G401.6 (cell line): ENCODE measurements around the gene LAMC3.
"Not testable (repeated sequence)": the region's sequence is repeated elsewhere in the genome, so short reads cannot be mapped to it uniquely, and the experiment has no call there.

Experiments
- FAIRE-seq: peaks from 2 replicates; lab custom pipeline; 2012; peaks lifted over from hg19 to GRCh38; lab: Jason Lieb, UNC

LAMC3 gene

DNA sequence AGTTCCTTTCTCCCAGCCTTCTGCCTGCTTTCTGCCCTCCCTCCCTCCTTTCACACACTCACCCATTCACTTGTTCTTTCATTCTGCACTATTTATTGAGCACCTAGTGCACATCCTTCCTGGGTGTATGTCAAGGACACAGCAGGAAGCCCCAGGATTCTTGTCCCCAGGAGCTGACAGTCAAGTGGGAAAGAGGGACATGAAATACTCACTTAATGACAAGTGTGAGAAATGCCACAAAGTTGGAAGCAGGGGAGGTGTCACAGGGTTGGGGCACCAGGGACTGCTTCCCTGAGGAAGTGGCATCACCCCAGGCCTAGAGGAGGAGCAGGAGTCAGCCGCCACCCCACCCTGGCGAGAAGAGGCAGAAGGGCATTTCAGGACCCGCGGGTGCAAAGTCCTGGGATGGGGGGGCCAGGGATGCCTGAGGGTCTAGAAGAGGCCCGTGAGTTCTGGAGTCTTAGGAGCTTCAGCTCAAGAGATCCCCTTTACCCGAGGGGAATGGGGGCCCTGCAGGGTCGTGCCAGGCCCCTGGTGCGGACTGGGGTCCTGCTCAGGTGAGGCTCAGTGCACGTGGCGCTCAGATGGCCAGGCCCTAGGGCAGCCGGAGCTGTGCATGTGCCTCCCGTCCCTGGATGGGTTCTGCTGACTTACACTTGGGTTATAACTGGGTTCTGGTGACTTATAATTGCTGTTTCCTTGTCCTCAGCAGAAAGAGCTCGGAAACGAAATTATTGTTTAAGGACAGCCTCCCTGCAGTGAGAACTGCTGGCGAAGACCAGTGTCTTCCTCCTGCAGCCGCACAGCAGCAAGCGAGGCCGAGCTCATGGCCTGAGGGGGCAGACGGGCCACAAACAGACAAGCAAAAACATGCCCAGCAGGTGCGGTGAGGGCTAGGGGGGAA, 16.9 kb upstream of the LAMC3 start:
- no peak for FAIRE-seq

DNA sequence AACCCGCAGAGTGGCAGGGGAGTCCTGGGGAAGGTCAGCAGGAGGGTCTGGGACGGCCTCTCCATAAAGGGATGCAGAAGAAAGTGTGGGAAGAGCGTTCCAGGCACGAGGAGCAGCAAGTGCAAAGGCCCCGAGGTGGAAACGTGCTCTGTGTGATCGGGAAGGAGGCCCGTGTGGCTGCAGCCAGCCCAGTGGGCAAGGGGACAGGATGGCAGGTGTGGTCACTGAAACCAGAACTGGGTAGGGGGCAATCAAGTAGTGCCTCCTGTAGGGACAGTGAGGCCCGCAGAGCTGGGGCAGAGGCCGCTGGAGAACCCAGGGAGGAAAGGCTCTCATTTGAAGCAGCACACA, 16.3 kb upstream of the LAMC3 start:
- FAIRE-seq: no peak

DNA sequence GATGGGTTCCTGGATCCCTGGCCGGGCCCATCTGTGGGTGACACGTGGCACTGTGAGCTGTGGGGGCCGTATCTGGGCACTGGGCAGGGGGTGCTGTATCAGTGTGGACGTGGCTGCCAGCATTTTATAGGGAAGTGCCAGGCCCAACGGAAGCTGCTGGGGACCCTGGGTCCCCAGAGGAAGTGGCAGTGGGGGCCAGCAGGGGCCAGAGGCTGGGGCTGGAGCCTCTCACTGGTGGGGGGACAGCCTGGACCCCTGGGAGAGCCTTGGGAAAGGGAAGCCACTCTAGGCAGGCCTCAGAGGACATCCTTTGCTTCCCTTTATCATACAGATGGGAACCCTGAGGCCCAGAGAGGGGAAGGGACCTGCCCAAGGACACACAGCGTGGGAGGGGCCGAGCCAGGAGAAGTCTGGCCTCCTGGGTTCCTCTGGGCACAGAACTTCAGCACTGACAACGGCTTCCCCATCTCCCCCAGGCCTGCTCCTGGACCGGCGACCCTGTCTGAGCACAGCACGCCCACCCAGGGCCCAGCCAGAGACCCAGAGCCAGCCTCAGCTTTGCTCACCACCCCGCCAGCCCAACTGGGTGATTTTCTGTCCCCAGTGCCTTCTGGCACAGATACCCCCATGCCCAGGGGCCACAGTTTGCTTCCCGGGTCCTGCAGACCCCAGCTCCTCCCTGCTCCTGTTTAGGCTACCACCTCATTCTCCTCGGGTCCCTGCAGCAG, 15.5 kb upstream of the LAMC3 start:
- no peak for FAIRE-seq

DNA sequence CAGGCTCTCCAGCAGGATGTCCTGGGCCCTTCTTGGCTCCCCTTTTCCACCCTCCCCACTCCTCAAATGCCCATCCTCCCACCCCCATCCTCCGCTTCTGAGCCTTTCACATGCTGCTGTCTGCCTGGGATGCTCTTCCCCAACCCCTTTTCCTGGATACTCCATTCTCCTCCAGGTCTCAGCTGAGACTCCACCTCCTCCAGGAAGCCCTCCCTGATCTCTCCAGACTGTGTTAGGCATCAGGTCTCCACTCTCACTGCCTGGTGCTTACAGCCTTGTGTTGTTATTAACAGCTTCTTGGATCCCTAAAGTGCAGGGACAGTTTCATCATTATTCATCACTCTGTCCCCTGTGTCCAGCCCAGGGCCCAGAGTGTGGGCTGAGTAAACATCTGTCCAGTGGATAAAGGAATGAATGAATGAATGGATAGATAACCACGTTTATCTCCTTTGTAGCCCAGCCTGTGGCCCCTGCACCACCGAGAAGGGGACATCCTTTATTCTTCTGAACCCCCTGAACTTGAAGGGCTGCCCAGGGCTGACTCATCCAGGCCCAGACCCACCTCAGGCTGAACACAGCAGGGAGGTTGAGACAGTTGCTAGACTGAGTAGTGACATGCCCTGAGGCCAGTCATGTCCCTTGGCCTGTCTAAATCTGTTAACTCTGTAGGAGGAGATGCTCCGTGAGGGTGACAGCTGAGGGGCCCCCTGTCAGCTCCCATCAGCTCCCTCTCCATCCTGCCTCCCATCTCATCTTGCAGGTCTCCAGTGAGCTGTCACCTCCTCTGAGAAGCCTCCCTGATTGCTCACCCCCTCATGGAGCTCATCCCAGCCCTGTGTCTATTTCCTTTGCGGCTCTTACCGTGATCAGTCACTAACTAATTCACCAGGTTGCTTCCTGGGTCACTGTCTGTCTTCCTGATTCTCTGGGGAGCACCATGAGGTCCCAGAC, 14.6 kb upstream of the LAMC3 start:
- no peak for FAIRE-seq

DNA sequence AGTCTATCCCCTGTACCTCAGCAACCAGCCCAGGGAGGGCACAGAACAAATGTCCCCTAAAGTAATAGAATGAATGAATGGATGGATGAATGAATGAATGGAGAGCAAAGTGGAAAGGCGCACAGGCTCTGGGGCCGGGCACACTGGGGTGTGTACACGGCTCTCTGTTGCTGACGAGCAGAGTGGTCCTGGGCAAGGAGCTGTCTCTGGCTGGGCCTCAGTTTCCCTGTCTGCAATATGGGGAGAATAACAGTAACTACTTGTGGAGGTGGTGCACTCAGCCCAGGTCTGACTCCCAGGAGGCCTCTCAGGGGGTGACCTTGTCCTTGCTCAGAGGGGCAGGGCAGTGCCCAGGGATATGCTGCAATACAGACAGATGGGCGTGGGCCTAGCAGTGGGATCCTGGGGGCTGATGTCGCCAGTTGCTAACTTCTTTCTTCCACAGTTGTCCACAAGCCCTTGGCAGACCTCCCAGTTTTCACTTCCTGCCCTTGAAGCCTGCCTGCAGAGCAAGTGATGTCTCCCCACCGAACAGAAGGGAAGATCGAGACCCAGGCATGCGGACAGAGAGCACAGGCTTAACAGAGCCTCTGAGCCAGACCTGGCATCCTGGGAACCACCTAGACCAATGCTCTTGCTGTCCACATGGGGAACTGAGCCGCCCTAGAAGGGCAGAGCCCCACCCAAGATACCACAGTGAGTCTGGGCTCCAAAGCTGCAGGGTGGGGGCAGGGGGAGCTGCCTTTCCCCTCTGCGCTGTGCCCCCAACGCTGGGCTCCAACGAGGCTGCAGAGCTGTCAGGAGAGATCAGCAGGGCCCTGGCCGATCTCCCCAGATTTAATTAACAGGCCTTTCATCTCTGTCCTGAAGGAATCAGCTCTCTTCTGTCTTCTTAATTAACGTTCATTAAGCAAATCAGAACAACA, 13.6 kb upstream of the LAMC3 start:
- FAIRE-seq: no peak

DNA sequence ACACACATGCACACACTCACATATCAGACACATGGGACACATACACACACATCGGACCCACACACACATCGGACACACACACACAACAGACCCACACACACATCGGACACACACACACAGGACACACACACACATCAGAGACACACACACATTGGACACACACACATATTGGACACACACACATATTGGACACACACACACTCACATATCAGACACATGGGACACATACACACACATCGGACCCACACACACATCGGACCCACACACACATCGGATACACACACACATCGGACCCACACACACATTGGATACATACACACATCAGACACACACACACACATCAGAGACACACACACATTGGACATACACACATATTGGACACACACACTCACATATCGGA, 12.8 kb upstream of the LAMC3 start:
- no peak for FAIRE-seq

DNA sequence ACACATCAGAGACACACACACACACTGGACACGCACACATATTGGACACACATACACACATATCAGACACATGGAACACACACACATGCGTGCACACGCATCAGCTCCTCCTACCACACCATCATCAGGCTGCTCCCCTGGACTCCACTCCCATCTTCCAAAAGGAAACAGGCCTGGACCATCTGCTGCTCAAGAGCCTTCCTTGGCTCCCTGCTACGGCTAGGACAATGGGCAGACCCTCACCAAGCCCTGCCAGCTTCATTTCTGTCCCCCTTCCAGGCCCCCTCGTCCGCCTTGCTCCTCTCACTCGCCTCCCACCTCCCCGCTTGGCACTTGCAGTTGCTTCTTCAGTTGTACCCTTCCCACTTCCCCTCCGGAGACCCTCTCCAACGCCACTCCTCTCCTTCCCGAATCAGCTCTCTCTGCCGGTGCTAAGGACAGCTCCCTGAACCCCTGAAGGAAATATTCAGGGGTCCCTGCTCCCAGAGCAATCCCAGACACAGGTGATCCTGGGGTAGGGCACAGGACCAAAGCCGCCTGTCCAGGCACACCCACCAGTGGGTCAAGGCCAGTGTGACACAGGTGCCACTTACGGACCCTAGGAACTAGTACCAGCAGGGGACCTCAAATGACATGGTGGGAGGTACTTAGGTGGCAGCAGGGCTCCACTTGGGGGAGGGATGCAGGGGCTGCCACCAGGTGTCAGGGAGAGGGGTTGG, 12.1 kb upstream of the LAMC3 start:
- FAIRE-seq: no peak

DNA sequence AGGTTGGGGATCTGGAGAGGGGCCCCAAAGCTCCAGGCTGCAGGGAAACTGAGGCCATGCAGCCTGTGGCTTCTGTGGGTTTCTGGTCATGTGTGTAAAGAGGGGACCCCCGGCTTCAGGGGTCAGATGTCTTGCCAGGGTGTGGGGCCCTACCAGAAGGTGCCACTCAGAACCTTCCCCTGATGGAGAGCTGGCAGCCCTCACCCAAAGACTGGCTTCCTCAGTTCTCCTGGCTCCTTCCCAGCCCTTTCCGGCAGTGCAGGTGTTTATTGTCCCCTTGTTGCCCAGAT, 11.6 kb upstream of the LAMC3 start:
- FAIRE-seq: no peak

DNA sequence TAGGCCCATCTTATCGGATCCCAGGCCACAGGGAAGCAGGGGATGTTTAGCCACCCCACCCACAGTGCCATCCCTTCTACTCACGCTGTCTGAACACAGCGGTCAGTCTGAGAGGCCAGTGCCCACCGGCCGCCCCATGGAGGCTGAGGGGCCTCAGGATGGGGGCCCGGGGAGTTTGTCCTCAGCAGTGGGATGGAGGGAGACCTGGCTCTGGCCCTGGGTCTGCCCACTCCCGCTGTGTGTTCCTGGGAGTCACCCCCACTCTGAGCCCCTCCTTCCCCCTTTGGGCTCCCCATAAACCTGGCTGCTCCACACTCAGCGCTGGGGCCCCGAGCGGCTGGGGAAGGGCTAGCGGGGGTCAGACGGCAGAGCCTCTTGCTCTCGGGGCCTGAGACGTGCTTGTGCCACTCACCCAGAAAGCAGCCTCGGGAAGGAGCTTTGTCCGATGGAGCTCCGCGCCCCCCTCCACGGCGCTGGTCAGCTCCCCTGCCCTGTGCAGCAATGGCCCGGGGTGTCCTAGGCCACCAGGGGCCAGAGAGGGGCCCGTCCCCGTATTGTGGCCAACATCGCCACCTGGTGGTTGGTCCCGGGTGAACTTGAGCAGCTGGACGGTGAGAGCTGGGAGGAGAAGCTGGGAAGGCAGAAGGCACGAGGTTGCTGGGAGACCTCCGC, 10.9 kb upstream of the LAMC3 start:
- no peak for FAIRE-seq

DNA sequence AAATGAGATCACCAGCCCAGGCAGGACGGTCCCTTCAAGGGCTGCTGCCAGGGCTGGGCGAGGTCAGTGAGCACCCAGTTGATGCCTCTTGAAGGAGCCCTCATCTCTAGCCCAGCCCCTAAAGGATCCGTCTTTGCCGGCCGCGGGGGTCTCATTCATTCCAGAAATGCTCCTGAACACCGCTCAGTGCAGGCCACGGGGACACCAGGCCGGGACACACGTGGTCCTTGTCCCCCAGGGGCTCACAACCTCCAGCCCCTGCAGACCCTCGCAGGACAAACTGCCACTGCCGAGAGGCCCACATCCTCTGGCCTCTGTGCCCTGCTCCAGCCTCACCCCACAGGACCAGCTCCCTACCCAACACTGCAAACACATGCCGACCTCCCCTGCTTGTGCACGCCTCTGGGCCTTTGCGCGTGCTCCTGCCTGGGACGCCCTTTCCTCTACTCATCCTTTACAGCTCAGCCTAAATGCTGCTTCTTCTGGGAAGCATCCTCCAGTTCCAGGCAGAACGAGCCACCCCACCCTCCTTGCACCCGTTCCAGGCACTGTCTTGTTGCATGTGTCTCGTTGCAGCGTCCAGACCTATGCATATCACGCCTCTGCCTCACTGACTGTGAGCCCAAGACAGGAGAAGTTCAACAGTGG, 10.3 kb upstream of the LAMC3 start:
- no peak for FAIRE-seq

DNA sequence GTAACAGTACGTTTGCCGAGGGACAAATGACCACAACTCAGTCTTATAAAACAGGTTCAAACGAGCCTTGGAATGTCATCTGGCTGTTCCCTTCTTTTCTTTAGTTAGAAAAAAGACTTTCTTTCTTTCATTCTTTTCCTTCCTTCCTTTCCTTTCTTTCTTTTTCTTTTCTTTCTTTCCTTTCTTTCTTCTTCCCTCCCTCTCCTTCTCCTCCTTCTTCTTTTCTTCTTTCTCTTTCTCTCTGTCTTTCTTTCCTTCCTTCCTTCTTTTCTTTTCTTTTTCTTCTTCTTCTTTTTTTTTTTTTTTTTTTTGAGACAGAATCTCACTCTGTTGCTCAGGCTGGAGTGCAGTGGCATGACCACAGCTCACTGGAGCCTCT, 9.7 kb upstream of the LAMC3 start:
- FAIRE-seq: no peak

DNA sequence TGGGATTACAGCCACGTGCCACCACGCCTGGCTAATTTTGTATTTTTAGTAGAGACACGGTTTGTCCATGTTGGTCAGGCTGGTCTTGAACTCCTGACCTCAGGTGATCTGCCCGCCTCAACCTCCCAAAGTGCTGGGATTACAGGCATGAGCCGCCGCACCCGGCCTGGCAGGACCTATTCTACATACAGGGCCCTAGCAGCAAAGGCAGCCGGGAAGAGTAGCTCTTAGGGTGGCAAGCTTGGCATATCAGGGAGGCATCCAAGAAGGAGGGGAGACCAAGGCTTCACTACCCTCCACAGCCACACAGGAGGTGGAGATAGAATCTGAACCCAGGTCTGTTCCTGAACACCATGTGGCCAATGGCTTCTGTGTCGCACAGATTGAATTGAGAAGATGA, 8.4 kb upstream of the LAMC3 start:
- not testable (repeated sequence) for FAIRE-seq

DNA sequence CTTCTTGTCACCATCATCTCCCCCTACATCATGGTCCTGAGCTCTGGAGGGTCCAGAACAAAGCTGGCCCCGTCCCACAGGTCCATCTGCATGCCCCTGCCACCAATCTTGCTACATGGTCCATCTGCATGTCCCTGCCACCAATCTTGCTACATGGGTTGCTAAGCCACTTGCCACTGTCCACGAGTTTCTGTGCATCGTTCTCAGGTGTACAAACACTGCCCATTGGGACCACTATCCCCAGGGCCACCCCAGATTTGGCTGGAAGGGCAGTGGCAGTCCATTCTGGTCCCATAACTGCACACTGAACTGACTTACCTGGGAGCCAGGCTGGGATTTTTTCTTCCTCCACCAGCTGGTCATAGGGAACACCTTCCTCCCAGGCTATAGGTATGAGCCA, 8.0 kb upstream of the LAMC3 start:
- FAIRE-seq: no peak

DNA sequence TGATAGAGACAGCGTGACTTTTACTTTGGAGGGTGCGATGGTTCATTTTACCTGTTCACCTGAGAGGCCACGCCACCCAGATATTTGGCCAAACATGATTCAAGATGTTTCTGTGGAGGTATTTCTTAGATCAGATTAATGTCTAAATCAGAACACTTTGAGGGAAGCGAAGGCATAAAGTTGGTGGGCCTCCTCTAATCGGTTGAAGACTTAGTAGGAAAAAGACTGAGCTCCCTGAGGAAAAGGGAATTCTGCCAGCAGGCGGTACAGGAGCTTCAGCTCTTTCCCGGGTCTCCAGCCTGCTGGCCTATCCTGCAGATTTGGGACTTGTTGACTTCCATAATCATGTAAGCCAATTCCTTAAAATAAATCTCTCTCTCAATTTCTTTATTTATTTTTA, 7.0 kb upstream of the LAMC3 start:
- no peak for FAIRE-seq

DNA sequence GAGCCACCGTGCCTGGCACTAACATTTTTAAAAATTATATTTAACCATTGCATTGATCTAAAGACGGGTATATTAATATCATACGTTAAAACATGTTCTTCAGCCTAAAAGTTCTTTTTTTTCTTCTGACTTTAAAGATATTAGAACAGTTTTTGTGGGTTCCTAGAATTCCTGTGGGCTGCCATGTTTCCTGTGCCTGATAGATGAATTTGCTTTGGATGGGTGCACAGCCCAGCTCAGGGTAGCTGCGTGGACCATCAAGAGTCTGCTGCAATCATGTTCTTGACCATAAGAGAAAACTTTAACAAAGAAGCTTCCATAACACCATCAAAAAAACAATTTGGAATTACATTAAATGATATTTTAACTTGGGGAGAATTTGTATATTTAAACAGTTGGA, 2.4 kb upstream of the LAMC3 start:
- no peak for FAIRE-seq

DNA sequence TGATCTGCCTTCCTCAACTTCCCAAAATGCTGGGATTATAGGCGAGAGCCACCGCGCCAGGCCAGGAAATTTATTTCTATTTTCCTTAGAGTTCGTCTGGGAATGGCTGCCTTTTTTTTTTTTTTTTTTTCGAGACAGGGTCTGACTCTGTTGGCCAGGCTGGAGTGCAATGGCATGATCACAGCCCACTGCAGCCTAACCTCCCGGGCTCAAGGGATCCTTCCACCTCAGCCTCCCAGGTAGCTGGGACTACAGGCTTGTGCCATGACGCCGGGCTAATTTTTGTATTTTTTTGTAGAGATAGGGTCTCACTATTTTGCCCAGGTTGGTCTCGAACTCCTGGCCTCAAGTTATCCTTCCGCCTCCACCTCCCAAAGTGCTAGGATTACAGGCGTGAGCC, 888 bp upstream of the LAMC3 start:
- FAIRE-seq: no peak

DNA sequence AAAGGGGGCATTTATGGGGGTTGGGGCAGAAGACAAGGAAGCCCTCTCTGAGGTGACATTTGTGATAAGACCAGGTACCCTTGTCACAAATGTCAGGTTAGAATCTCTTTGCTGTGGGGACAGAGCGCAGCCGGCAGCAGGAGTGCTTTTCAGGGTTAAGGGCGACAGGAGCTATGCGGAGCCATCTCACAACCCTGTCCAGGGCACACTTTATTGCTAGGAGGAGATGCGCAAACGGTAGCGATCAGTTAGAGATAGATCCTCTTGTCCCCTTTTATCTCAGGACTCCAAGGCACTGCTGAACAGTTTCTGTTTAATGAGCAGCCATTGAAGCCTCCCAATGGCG, 438 bp upstream of the LAMC3 start:
- FAIRE-seq: no peak

DNA sequence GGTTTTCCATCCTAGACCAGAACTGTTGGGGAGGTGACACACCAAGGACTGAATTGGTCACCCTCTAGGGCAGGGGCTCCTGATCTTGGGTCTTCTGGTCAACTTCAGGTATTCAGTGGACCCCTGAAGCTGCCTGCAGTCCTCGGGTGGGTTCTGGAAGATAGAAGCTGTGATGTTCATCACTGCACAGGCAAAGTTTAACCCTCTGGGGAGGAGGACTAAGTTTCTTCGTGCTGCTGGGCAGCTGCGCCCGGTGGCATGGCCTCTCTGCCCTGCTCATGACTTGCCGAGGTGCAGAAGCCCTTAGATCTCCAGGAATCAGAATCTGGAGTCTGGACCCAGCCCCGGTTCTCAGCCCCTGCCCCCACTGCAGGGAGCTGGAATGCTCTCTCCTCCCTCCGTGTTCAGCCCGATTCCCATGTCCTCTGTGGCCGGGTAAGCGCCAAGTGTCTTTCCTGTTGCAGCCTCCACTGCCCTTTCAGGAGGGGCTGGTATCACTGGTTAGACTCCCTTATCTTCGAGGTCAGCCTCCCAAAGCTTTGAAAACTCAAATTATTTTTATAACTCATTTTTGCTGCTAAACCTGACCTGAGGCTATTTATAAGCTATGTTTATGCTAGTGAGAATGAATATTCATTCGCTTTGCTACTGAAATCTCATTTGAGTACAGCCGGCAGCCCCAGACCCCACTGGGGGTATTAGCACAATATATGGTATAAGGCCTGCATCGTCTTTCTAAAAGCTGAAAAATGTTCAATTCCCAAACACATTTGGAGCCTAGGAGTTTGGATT, 1.7 kb downstream of the LAMC3 start:
- FAIRE-seq: no peak

DNA sequence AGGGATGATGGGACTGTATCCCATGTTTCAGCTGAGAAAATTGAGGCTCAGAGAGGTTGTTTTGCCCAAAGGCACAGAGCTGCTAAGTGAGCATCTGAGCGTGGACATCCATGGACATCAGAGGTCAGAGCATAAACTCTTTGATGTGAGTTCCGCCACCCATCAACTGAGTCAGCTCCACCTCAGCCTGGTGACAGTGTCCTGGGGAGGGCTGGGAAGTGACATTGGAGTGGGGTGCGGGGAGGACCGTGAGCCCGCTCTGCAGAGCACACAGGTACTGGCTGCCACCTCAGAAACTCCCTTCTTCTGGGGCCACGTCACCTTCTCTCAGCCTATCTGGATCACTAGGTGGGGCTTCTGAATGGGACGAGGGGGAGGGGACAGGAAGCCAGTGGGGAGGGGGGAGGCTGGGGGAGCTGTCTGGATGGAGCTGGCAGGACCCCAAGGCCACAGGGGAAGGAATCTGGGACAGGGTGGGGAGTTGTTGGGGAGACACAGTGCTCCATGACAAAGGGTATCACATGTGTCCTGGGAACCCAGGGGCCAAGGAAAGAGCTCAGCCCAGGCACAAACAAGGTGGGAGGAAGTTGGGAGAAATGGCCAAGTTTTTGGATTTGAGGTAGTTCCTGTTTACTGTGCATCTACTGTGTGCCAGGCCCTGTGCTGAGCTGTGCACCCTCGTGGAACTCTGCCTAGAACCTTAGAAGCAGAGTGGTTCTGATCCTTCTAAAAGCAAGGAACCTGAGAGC, 2.5 kb downstream of the LAMC3 start:
- FAIRE-seq: no peak
